BLaER1 treated with 17β-estradiol and CSF1 and Interleukin-3, amounts not matched to agents 10 nM and 100 nM (cell line): ENCODE data around the gene PBXIP1.

ENCODE experiments used
- H3K27ac ChIP-seq, 11 experiments: shearing (Covaris generic); formaldehyde crosslinking; 2 replicates each; pipeline ENCODE4 v1.8.1; 2022
- H3K27me3 ChIP-seq, 11 experiments: shearing (Covaris generic); formaldehyde crosslinking; 2 replicates each; pipeline ENCODE4 v1.8.1; 2022
- H3K36me3 ChIP-seq, 11 experiments: shearing (Covaris generic); formaldehyde crosslinking; 2 replicates each; pipeline ENCODE4 v1.8.1; 2022
- H3K4me1 ChIP-seq, 10 experiments: shearing (Covaris generic); formaldehyde crosslinking; 2 replicates each; pipeline ENCODE4 v1.8.1; 2022
- H3K4me2 ChIP-seq, 11 experiments: shearing (Covaris generic); formaldehyde crosslinking; 2 replicates each; pipeline ENCODE4 v1.8.1; 2022
- H3K4me3 ChIP-seq, 10 experiments: shearing (Covaris generic); formaldehyde crosslinking; 2 replicates each; pipeline ENCODE4 v1.8.1; 2022
- H3K9ac ChIP-seq, 11 experiments: shearing (Covaris generic); formaldehyde crosslinking; 2 replicates each; pipeline ENCODE4 v1.8.1; 2022
- H3K9me3 ChIP-seq, 11 experiments: shearing (Covaris generic); formaldehyde crosslinking; replicated peaks in 1 of 11; 2 replicates each; pipeline ENCODE4 v1.8.1; 2022
- H4K20me1 ChIP-seq, 11 experiments: shearing (Covaris generic); formaldehyde crosslinking; 2 replicates each; pipeline ENCODE4 v1.8.1; 2022
- Cebpa-rat ChIP-seq, 11 experiments: shearing (Covaris generic); IDR thresholded peaks; 2 replicates each; pipeline ENCODE4 v1.8.1; 2022

The PBXIP1 gene

GRCh38 chr1:154955718-154956543 lies at the start of gene PBXIP1:
Gene PBXIP1 (minus strand): TSS chr1:154956099. CDS start chr1:154953721, 2,378 bp downstream.
- H3K4me1 ChIP-seq: peaks cover 86 to 96% (median 92%) of the 10 kb centered on the region in 10 experiments

GRCh38 chr1:155005076-155006011 lies 49.4 kb upstream of the PBXIP1 start:
- TF ChIP-seq Cebpa-rat (IDR thresholded peaks at IDR 0.05): no peak
- H3K36me3 ChIP-seq: no peaks in the 10 kb centered on the region; a peak in 1 of 22 replicates
- H3K4me1 ChIP-seq: peaks cover 56 to 72% (median 69%) of the 10 kb centered on the region in 10 experiments
- H3K4me3 ChIP-seq: peak overlapping the region; percentile 80 to 99 (median 92)
- peak overlapping the region; percentile 95 to 100 (median 98) for H3K4me2 ChIP-seq
- peaks cover 0 to 15% (median 0%) of the 10 kb centered on the region in 11 experiments; a peak in 1 of 22 replicates for H4K20me1 ChIP-seq
- H3K9me3 ChIP-seq: no peaks in the 10 kb centered on the region
- peak overlapping the region; percentile 78 to 93 (median 87) for H3K27ac ChIP-seq
- no peaks in the 10 kb centered on the region for H3K27me3 ChIP-seq
- H3K9ac ChIP-seq: peak overlapping the region; percentile 83 to 97 (median 87)

More at GRCh38 chr1:154955718-154956543, at the start of gene PBXIP1:
- H3K4me3 ChIP-seq: peak within 1 kb of the TSS; percentile 61 to 76 (median 71)
- no peaks in the 10 kb centered on the region for H3K27me3 ChIP-seq
- peak within 1 kb of the TSS; percentile 66 to 94 (median 86) for H3K27ac ChIP-seq
- H3K9me3 ChIP-seq: no peaks in the 10 kb centered on the region
- peak within 1 kb of the TSS; percentile 74 to 86 (median 83) for H3K9ac ChIP-seq
- TF ChIP-seq Cebpa-rat (IDR thresholded peaks at IDR 0.05): no peak
- peaks cover 11 to 44% (median 27%) of the 10 kb centered on the region in 11 experiments; a peak in 13 of 22 replicates for H4K20me1 ChIP-seq
- peaks cover 23 to 39% (median 27%) of the 10 kb centered on the region in 11 experiments for H3K36me3 ChIP-seq
- H3K4me2 ChIP-seq: peak within 1 kb of the TSS; percentile 89 to 98 (median 96)

- Histone ChIP-seq H3K27ac (peak overlapping the region; percentile 78 to 93 (median 87)), H3K9ac (peak overlapping the region; percentile 83 to 97 (median 87)), H3K4me1 (peaks cover 55 to 72% (median 69%) of the 10 kb centered on the region in 10 experiments), H3K4me3 (peak overlapping the region; percentile 80 to 99 (median 92)), H4K20me1 (peaks cover 0 to 15% (median 0%) of the 10 kb centered on the region in 11 experiments; a peak in 1 of 22 replicates), H3K36me3 (no peaks in the 10 kb centered on the region; a peak in 1 of 22 replicates), H3K9me3 (no peaks in the 10 kb centered on the region), H3K27me3 (no peaks in the 10 kb centered on the region), H3K4me2 (peak overlapping the region; percentile 95 to 100 (median 98))
- no peak for TF ChIP-seq Cebpa-rat (IDR thresholded peaks at IDR 0.05)
These were observed 48.6 kb upstream of the PBXIP1 start for GRCh38 chr1:155004352-155005075.

- no peak for TF ChIP-seq Cebpa-rat (IDR thresholded peaks at IDR 0.05)
- Histone ChIP-seq H3K4me1 (peaks cover 54 to 72% (median 69%) of the 10 kb centered on the region in 10 experiments), H3K4me2 (peak overlapping the region; percentile 95 to 100 (median 98)), H4K20me1 (peaks cover 0 to 15% (median 0%) of the 10 kb centered on the region in 11 experiments; a peak in 1 of 22 replicates), H3K36me3 (no peaks in the 10 kb centered on the region; a peak in 1 of 22 replicates), H3K27ac (peak overlapping the region; percentile 78 to 93 (median 87)), H3K27me3 (no peaks in the 10 kb centered on the region), H3K9ac (peak overlapping the region; percentile 83 to 97 (median 87)), H3K4me3 (peak overlapping the region; percentile 80 to 99 (median 92)), H3K9me3 (no peaks in the 10 kb centered on the region)
These were observed 48.0 kb upstream of the PBXIP1 start for GRCh38 chr1:155003766-155004351.

GRCh38 chr1:155003227-155003765 lies 47.4 kb upstream of the PBXIP1 start:
- Histone ChIP-seq H3K27ac (peak overlapping the region; percentile 78 to 93 (median 87)), H3K4me2 (peak overlapping the region; percentile 95 to 100 (median 98))

GRCh38 chr1:155002464-155003226 lies 46.7 kb upstream of the PBXIP1 start, which contains the start of gene ZBTB7B:
Gene ZBTB7B (plus strand): TSS chr1:155002802. CDS start chr1:155014661, 11,859 bp downstream.
- no peaks in the 10 kb centered on the region for H3K9me3 ChIP-seq
- peaks cover 54 to 72% (median 68%) of the 10 kb centered on the region in 10 experiments for H3K4me1 ChIP-seq
- peaks cover 0 to 7% (median 0%) of the 10 kb centered on the region in 11 experiments; a peak in 1 of 22 replicates for H4K20me1 ChIP-seq
- H3K27ac ChIP-seq: peak within 1 kb of the TSS; percentile 78 to 93 (median 88)
- H3K4me3 ChIP-seq: peak within 1 kb of the TSS; percentile 80 to 99 (median 92)
- peak within 1 kb of the TSS; percentile 83 to 97 (median 87) for H3K9ac ChIP-seq
- no peaks in the 10 kb centered on the region; a peak in 1 of 22 replicates for H3K36me3 ChIP-seq
- TF ChIP-seq Cebpa-rat (IDR thresholded peaks at IDR 0.05): no peak
- peak within 1 kb of the TSS; percentile 98 to 100 (median 99) for H3K4me2 ChIP-seq
- no peaks in the 10 kb centered on the region for H3K27me3 ChIP-seq

More at GRCh38 chr1:155003227-155003765, 47.4 kb upstream of the PBXIP1 start:
- H3K4me1 ChIP-seq: peaks cover 54 to 72% (median 68%) of the 10 kb centered on the region in 10 experiments
- H3K36me3 ChIP-seq: no peaks in the 10 kb centered on the region; a peak in 1 of 22 replicates
- no peaks in the 10 kb centered on the region for H3K27me3 ChIP-seq
- no peaks in the 10 kb centered on the region for H3K9me3 ChIP-seq
- H4K20me1 ChIP-seq: peaks cover 0 to 13% (median 0%) of the 10 kb centered on the region in 11 experiments; a peak in 1 of 22 replicates
- peak overlapping the region; percentile 83 to 97 (median 87) for H3K9ac ChIP-seq
- peak overlapping the region; percentile 80 to 99 (median 92) for H3K4me3 ChIP-seq
- TF ChIP-seq Cebpa-rat (IDR thresholded peaks at IDR 0.05): no peak
